GM19397 (cell line): ENCODE results near the gene UBE2D2.

Experiments
- ATAC-seq: cut with Tn5 transposase; IDR thresholded peaks from one replicate; pipeline ENCODE4 v1.9.1; 2021; ENCODE audit warnings: mild to moderate bottlenecking, moderate library complexity; ENCODE audit not compliant: unreplicated experiment

The UBE2D2 gene

DNA sequence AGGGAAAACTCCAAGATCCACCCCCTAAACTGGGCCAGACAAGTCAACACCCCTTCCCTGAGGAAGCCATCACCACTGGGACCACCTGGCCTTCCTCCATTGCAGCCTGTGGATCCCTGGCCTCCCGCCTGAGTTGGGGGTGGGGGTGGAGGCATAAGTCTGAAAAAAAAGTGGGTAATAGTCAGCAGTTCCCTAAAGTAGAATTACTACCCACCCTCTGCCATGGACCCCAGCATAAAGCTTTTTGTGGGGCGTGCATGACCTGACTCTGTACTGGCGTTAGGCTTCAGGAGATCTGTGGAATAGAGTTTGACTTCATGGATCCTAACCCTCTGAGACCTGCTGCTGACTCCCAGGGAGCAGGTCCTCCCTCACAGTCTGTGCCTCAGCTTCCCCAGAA lies 85.0 kb downstream of the UBE2D2 start:
- ATAC-seq: no peak

DNA sequence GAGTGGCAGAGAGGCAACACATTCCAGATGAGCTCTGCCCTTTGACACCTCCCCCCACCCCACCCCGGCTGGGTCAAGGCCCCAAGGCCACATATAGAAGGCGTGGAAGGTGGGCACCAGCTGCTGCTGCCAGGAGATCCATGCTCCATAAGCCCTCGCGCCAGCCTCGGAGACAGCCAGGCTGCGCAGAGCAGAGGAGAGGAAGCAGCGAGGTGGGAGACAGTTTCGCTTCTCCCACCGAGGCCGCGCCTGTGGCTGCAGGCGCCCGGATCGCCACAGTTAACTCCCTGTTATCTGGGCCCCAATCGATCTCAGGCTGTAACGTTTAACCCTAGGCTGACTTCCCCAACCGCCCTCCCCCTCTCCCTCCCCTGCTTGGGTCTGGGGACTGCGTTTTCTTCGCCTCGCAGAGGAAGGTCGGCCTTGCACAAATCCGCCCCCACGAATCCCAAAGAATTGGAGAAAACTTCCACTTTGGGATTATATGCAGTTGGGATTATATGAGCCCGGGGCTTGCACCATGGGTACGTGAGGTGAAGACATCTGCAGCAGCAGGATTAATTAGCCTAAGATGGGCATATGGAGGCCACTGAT lies 85.9 kb downstream of the UBE2D2 start:
- no peak for ATAC-seq

DNA sequence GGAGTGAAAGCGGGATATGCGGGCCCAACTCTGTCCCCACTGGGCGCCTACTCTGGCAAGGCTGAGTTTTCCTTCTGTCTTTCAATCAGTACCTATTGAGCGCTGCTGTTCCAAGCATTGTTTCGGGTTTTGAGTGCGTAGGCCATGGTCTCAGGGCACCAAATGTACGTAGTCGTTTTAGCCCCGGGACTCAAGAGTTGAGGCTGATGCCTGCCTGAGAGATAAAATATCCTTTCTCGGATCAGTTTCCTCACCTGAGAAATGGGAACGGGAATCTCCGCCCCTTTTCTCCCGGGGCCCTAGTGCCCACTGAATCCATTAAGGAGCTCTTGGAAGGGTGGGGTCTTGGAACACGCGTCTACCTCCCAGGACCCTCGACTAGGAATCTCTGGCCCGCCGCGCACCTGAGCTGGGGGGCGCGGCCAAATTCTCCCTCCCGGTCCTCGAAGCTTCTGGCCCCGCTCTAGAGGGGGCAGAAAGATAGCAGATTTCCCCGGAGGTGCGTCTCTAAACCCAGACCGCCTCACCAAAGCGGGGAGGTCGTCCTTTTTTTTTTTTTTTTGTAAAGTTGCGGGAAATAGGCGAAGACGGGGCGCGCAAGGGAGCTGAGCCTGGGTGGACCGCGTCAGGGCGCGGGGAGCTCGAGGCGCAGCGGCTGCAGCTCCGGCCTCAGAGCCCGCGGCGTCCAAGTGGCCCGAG lies 86.5 kb downstream of the UBE2D2 start:
- ATAC-seq: no peak

DNA sequence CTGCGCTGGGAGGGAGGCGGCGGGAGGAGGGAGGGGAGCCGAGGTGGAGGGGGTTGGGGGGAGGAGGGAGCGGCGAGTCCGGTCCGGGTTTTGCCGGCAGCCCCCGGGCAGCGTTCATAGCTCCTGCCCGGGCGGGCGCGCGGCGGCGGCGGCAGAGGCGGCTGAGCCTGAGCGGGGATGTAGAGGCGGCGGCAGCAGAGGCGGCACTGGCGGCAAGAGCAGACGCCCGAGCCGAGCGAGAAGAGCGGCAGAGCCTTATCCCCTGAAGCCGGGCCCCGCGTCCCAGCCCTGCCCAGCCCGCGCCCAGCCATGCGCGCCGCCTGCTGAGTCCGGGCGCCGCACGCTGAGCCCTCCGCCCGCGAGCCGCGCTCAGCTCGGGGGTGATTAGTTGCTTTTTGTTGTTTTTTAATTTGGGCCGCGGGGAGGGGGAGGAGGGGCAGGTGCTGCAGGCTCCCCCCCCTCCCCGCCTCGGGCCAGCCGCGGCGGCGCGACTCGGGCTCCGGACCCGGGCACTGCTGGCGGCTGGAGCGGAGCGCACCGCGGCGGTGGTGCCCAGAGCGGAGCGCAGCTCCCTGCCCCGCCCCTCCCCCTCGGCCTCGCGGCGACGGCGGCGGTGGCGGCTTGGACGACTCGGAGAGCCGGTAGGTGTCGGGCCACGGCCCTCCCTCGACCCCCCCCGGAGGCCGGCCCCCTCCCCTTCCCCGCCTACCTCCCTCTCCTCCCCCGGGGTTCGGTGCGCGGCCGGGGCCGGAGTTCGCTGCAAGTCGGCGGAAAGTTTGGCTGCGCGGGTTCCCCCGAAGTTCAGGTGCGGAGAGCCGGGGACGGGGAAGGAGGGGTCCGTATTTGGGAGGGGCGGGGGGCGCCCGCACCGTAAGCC lies 87.3 kb downstream of the UBE2D2 start, which contains the start of gene CXXC5:
CXXC5 (plus strand) TSS at position 145 of the 877 bp plus-strand sequence. CDS start 32,175 bp downstream, outside the sequence.
- ATAC-seq: peak; percentile 34

DNA sequence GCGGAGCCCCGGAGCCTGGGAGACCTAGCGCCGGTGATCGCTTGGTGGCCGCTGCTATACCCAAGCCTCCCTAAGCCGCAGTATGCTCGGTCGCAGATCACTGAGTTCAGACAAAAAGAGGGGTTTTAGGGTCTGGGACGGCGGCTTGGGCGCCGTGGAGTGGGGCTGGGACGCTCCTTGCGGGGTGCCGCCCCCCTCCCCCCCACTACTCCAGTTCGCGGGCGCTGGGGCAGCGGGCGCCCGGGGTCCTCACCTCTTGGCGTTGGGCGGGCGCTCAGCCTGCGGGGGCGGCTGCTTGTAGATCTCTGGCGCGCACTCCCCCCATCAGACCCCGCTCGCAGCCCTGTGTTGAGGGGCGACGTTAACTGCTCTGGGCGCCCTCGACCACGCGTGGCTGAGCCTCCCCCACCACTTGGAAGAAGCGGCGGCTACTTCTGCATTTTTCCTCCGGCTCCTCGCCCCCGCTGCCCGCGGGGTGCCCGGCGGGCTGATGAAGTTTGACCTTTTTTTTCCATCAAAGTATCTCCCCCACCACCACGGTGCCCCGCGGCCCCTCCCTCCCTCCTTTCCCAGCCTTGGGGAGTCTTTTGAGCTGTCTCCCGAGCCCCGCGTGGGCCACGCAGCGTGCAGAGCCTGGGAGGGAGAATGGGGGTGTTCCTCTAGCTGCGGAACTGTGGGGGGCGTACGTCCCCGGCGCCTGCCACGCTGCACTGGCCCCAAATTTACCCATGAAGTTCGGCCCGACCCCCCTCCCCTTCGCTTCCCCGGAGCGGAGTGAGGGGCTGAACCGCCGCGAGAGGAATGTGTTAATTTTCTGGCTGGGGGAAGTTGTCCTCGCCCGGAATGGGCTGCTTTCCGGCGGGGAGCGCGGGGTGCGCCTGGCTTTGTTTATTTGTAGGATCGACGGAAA lies 88.2 kb downstream of the UBE2D2 start:
- ATAC-seq: peak; percentile 3

DNA sequence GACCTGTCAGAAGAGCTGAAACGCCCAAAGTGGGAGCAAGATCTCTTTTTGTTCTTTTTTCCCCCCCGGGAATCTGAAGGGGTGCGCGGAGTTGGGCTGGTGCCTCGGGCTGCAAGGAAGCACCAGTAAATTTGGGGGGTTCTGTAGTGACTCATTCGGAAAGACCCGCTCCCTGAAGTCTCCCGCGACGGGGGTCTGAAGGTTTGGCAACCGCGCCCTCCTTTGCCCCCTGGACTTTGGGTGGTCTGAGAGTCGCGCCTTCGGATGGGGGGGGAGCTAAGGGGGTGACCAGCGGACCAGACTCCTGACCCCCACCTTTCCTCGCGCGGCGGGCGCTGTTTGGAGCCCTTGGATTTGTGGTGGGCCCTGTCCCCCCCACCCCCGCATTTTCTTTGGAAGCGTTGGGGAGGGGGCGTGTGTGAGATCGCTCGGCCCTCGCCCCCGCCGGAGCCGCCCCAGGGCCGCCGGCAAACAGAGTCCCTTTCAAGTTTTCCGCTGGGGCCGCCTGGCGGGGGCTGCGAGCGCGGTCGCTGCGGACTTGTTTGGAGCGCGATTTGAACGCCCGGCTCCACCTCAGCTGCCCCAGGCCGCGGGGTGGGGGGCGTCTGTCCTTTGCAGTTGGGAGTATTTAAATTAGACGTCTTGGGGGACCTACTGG lies 89.0 kb downstream of the UBE2D2 start:
- no peak for ATAC-seq

DNA sequence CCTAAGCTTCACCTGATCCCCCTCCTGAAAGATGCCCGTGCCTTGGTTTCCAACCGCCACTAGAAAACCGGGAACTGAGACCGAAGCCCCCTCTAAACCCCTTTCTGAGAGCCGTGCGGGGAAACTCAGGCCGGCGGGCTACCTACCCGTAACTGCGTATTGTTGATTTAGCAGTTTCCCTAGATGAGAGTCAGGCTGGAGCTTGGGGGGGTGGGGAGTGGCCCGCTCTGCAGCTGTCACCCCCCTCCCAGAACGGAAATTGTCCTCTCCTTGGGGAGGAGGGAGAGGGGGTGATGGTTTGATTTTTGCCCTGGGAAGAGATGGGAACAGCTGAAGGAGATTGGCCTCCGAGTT lies 89.5 kb downstream of the UBE2D2 start:
- no peak for ATAC-seq

DNA sequence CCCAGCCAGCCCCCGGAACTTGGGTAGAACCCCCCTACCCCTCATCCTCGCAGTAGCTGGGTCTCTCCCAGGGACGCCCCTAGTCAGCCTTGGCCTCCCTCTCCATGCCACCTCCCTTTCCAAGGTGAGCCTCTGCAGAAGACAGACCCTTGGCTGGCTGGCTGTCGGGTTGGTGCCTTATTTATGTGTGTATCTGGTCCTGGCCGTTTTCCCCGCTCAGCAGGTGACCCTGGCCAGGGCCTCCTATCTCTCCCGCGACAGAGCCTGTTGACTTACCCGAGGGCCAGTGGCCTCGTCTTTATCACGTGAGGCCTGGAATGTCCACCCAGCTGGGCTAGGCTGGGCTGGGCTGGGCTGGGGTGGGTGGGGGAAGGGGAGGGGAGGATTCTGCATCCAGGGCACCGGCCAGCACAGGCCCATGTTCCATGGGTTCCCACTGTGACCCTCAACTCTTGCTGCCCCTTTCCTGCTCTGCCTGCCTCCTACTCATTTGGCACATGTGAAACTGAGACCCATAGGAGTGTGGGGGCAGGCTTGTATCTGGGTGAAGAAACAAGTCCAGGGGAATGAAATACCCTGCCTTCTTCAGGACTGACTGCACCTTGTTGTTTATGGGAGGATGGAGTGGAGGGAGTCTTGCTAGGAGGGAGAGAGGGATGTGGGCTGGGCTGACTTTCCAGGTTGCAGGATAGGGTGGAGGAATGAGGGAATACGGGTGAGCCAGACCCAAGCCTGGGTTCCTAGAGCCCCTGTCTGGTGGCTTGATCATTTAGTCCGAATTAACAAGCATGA lies 90.1 kb downstream of the UBE2D2 start:
- ATAC-seq: no peak

DNA sequence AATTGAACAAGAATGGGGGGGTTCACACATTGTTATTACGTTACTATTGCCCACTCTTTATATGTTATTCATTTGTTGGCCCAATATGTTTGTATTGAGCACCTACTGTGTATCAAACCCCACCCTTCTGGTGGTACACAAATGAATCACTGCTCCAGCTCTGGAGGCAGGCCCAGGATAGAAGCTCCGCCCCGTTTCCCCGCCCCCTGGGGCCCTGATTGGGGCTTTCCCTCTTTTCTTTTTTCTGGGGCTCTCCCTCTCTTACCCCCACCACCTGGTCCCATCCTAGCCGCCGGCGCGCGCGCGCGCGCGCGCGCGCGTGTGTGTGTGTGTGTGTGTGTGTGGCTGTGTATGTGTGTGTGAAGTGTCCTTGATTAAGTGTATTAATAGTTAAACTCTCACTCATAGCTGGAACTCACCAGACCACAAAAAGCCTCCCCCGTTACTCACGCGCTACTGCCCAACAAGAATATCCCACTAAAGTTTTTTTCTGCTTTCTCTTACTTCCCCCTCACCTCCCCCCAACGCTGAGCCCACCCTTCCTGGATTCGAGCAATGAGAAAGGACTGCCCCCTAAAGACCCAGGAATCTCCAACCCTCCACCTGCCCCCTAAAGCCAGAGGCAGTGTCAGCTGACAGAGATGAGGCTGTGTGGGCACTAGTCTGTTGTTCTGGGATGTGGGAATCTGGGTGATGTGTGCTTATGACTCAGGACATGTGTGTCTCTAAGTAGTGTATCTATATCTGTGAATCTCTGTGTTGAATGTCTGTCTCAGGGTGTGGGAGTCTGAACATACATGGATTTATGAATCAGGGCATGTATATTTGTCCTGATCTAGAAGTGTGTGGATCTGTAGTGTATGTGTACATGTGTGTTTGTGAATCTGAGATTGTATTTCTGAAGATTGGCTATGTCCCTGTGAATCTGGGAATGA lies 91.0 kb downstream of the UBE2D2 start:
- peak; percentile 29 for ATAC-seq

DNA sequence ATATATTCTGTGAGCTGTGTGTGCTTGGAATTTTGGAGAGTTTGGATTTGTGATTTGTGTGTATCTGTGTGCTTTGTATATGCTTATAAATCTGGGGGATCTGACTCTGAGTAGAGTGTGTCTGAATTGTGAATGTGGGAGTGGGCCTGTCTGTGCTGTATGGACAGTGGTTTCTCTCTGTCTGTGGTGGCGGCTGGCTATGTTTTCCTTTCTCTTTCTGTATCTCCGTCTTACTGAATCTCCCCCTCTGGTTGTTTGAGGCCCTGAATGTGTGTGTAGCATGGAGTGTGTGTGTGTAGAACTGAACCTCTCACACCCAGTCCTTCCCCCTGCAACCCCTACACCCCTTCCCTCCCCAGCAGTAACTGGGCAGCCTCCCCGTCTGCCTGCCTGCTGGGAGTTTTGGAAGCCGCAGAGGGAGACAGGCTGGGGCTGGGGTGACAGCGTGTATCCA lies 91.7 kb downstream of the UBE2D2 start:
- ATAC-seq: peak; percentile 24

DNA sequence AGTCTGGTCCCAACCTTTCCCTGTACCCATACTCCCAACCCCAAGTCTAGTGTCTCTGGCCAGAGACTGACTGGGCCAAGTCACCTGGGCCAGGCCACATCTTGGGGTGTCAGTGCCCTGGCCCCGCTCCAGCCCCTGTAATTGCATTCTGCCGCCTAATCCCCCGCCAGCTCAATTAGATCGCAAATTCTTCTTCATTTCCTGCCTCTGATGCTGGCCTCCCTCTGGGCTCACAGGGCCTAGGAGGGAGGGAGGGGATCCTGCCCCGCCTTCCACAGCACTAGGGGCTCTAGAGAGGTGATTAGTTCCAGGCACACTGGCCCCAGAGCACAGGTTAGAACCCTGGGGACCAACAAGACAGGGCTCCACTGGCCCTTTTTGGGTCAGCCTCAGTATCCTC lies 92.5 kb downstream of the UBE2D2 start:
- ATAC-seq: no peak

DNA sequence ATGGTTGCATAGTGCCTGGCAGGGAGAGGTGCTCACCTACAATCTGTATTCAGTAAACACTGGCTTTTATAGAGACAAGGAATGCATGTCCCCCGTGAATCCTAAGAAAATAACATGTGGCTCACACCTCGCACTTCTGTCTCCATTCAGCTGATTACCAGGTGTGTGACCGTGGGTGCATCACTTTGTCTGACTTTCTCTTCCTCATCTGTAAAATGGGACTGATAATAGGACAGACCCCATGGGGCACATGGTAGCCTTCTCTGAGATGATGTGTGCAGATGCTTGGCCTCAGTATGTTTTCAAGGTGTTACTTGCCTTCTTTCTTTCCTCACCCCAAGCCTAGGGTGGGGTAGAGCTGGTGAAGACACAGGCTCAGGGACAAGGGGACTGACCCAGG lies 93.3 kb downstream of the UBE2D2 start:
- ATAC-seq: no peak

DNA sequence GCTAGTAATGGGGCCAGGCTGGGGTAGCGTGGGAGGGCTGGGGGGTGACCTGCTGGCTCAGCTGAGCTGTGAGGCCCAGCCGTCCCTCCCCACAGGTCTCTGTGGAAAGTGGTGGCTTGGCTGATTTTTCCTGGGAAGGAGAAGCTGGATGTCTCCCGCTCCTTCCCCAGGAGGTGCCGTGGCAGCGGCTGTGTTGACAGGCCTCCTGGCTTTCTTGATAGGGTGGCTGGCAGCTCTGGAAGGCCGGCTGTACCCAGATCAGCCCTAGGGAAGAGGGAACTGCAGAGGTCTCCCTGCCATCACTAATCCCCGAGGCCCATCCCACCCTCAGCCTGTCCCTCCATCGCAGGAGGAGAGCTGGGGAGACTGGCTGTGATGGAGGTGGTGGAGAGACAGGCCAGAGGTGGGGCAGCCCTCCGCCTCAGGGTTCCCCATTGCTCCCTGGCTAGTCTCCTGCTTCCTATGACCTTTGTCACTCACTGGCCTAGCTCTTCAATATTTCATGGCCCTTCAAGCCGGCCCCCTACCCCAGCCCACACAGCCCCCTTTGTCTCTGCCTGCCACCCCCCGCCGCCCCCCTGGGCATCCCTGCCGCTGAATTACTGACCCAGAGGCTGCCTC lies 93.8 kb downstream of the UBE2D2 start:
- ATAC-seq: no peak

DNA sequence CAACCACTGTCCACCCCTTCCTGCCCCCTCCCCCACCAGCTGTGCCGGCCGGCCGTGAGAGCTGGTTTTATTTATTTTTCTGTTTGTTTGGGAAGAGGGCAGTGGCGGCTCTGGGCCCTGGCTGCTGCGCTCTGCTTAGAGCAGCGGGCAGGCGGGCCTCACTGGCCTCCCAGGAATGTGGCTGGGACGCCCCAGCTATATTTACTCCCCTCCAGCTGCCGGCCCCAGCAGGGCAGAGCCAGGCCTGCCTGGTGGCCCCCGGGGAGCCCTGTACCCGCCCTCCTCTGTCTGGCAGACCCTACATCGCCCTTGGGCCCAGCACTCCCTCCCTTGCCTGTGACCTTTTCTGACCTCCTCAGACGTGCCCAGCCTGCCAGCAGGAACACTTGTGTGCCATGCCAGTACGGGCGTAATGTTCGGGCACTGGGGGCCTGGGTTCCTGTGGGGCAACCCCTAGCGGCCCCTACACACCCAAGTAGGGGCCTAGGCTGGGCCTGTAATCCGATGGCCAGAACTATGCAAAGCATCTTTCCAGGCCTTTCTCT lies 94.7 kb downstream of the UBE2D2 start:
- no peak for ATAC-seq

DNA sequence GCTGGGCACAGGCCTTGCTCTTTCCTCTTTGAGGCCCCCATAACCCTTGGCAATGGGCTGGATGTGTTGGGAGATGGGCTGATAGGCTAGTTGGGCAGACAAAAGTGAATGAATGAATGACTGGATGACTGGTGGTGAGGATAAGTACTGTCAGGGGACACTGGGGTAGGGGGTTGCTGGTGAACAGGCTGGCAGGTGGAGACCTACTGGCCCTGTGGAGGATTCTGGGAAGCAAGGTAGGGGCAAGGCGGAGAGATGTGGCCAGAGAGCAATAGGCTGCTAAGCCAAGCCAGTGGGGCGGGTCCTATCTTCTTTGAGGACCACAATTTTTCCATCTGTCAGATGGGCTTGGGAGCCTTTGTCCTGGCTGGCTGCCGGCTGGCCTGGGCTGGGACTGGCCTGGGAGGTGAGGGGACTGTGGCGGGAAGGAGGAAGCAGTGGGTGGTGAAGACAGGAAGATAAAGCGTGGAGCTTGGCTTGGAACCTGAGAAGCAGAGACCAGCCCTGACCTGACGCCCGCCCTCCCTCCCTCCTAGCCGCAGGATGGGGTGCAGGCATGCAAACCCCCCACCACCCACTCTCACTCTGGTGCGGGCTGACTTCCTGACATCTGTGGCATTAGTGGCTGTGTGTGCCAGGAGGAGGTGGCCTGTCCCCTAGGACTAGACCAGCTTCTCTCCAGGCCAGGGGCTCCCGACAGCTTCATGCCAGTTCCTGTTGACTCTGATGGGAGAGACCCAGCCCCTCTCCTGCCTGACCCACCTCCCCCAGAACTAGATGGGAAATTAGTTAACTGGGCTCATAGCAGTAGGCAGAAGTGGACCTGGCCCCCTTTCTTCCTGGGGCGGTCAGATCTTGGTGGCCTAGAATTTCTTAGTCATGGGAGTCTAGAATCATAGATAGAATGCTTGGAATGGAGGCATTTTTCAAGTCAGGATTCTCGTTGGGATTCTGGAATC lies 96.5 kb downstream of the UBE2D2 start:
- ATAC-seq: no peak

DNA sequence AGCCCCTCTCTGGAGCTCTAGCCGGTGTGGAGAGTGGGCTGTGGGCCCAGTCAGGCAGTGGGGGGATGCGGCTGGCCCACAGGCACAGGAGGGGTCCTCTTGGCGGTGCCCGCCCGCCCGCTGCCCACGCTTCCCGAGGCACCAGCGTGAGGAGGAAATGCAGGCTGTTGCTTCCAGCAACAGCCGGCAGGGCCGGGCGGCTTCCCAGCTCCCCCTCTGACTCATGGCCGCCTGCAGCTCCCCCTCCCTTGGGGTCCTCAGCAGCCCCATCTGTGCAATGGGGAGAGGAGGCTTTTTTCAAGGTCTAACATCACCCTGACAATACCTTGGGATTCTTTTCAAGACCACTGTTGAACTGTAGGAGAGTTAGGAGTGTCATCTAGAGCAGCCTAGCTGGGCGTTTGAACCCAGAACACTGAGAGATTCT lies 97.4 kb downstream of the UBE2D2 start:
- ATAC-seq: no peak
